Heart right ventricle (tissue), 16 donors: ENCODE measurements around the gene AHR. TPM values are rescaled to one million over a fixed set of nuclear protein-coding genes. Genes with fewer than 3 reads are reported as not detected.

Experiments used
- ATAC-seq, 8 donors: fragments of 200-7000 bp; cut with Tn5 transposase; one replicate each; pipeline ENCODE4 v1.9.1; 2020; ENCODE audit warnings: mild to moderate bottlenecking in 8 of 8, moderate library complexity in 8 of 8, moderate number of reproducible peaks in 1 of 8
- DNase-seq, 2 donors: peaks; one replicate each; pipeline ENCODE4 v3.0.0-alpha.2; 2020
- H3K27ac ChIP-seq, 10 donors: fragments of 200-600 bp; sonication (generic) in 2 of 10; one replicate each; pipeline versions ENCODE4 v1.5.0 to v1.8.0; 2020 to 2022; ENCODE audit warnings: mild to moderate bottlenecking in 3 of 10
- H3K27me3 ChIP-seq, 7 donors: fragments of 200-600 bp; one replicate each; pipeline ENCODE4 v1.8.0; 2021 to 2022; ENCODE audit warnings: mild to moderate bottlenecking in 2 of 7
- H3K36me3 ChIP-seq, 9 donors: fragments of 200-600 bp; sonication (generic) in 1 of 9; one replicate each; pipeline versions ENCODE4 v1.5.0 to v1.8.0; 2020 to 2022; ENCODE audit warnings: mild to moderate bottlenecking in 2 of 9
- H3K4me1 ChIP-seq, 9 donors: fragments of 200-600 bp; sonication (generic) in 1 of 9; one replicate each; pipeline versions ENCODE4 v1.5.0 to v1.8.0; 2020 to 2022; ENCODE audit warnings: mild to moderate bottlenecking in 4 of 9
- H3K4me3 ChIP-seq, 10 donors: fragments of 200-600 bp; sonication (generic) in 2 of 10; one replicate each; pipeline versions ENCODE4 v1.5.0 to v1.8.0; 2020 to 2022; ENCODE audit warnings: mild to moderate bottlenecking in 7 of 10, moderate library complexity in 2 of 10
- H3K9me3 ChIP-seq, 11 donors: fragments of 200-600 bp in 10 of 11; sonication (generic) in 2 of 11; one replicate each; pipeline versions ENCODE4 v1.5.0 to v1.8.0; 2013 to 2022; ENCODE audit warnings: mild to moderate bottlenecking in 2 of 11, control low read depth in 1 of 11, moderate library complexity in 1 of 11
- CTCF ChIP-seq, 9 donors: fragments of 200-600 bp; sonication (generic) in 2 of 9; IDR thresholded peaks; one replicate each; pipeline versions ENCODE4 v1.5.0 to v1.8.0; 2021 to 2022; ENCODE audit warnings: antibody characterized with exemption in 9 of 9, mild to moderate bottlenecking in 5 of 9, moderate library complexity in 1 of 9
- WGBS, 2 donors: extraction: QIAGEN DNeasy Blood & Tissue Kit; methylation state at CpG; one replicate each; pipeline ENCODE4 v1.1.7; 2013; ENCODE audit warnings: inconsistent platforms in 1 of 2; 5-methylcytosine and 5-hydroxymethylcytosine counted together
- intact Hi-C, 10 donors: fragments of 100-400 bp; cut with DNase I; formaldehyde crosslinking; loops; one replicate each; pipeline versions ENCODE4 v1.11.1 to v1.14.2; 2022
- polyA plus RNA-seq, 2 donors: library from polyadenylated mRNA; stranded (reverse); fragments of 200-250 nt; gene quantifications; one replicate each; pipeline ENCODE4 v1.2.3, GENCODE V29; 2013
- total RNA-seq, 10 donors: library from RNA; stranded (reverse); fragmentation: NEBNext Ultra II Directional in 3 of 10; extraction: Animal tissue kit (Norgen Biotek cat#: 25700) in 3 of 10; gene quantifications; one replicate each; pipeline versions ENCODE4 v1.2.1 to v1.2.4, GENCODE V29; 2021 to 2023
- donor health status: Arrhythmogenic right ventricular cardiomyopathy.
- donor health status: ischemic (EF 13 %, LVEDD 7.1; RV severe dilation, severe dysfunction).
- donor health status: healthy with polysubstance abuse.
- donor health status: DM: no; HTN: yes; CAD: no.
- donor health status: DM: no; HTN: no; CAD: no.
- donor health status: ischemic (EF 25% LVEDD 6.9; RV normal size, moderate dysfunction).
- donor health status: ischemic (EF 25% LVEDD 5.7; RV mildly dilated, moderate dysfunction).
- donor health status: healthy.
- donor health status: DM: yes; HTN: yes; CAD: no.
- donor health status: Ischemic cardiomyopathy.
- donor health status: ischemic (EF 35%, LVEDD 5.7; RV mildly dilated, moderate dysfunction).
- donor health status: nonischemic (EF 11% LVEDD 7.7; RV severe dilation, severe dysfunction).
- donor health status: DM: yes; HTN: yes; CAD: no.
- donor health status: PGD.
- donor health status: ischemic (EF 29% LVEDD 5.4; RV normal size, mild dysfunction).
- donor health status: nonischemic (EF 23%, LVEDD 6.1; RV moderate dilation, normal function).

The AHR gene
- total and polyA plus RNA-seq, 12 donors: 5.3 to 52.8 (median 33.0) TPM

GRCh38 chr7:17354473-17354872 is 56.0 kb downstream of the AHR start:
- H3K4me3 ChIP-seq: no peak overlapping the region
- intact Hi-C loops: no loop called here
- H3K4me1 ChIP-seq: no peaks in the 10 kb centered on the region
- H3K9me3 ChIP-seq: peaks cover 0 to 36% (median 5%) of the 10 kb centered on the region in 11 donors
- no peaks in the 10 kb centered on the region for H3K27me3 ChIP-seq
- H3K36me3 ChIP-seq: peaks cover 0 to 20% (median 0%) of the 10 kb centered on the region in 9 donors
- no peak for TF ChIP-seq CTCF (IDR thresholded peaks at IDR 0.05)
- ATAC-seq: no peak
- H3K27ac ChIP-seq: no peak overlapping the region
- 92 to 95% methylated on average over 6 of the region's 6 CpGs for WGBS, 2 donors
- DNase-seq: no peak

- no peak for DNase-seq
- H3K9me3 ChIP-seq: peaks cover 0 to 30% (median 3%) of the 10 kb centered on the region in 11 donors
- TF ChIP-seq CTCF (IDR thresholded peaks at IDR 0.05): no peak
- no peak for ATAC-seq
- no peaks in the 10 kb centered on the region for H3K4me1 ChIP-seq
- H3K4me3 ChIP-seq: no peak overlapping the region
- intact Hi-C loops: no loop called here
- peaks cover 0 to 18% (median 0%) of the 10 kb centered on the region in 9 donors for H3K36me3 ChIP-seq
- no peak overlapping the region for H3K27ac ChIP-seq
- no peaks in the 10 kb centered on the region for H3K27me3 ChIP-seq
Observed at GRCh38 chr7:17355050-17355449, 56.6 kb downstream of the AHR start.

GRCh38 chr7:17357952-17358351 is 59.5 kb downstream of the AHR start:
- no peak for TF ChIP-seq CTCF (IDR thresholded peaks at IDR 0.05)
- peaks cover 0 to 12% (median 0%) of the 10 kb centered on the region in 11 donors for H3K9me3 ChIP-seq
- no peak overlapping the region for H3K27ac ChIP-seq
- H3K36me3 ChIP-seq: peaks cover 0 to 12% (median 0%) of the 10 kb centered on the region in 9 donors
- ATAC-seq (no peak), DNase-seq (no peak)
- H3K4me1 ChIP-seq: no peaks in the 10 kb centered on the region
- no peak overlapping the region for H3K4me3 ChIP-seq
- intact Hi-C loops: no loop called here
- no peaks in the 10 kb centered on the region for H3K27me3 ChIP-seq
- 88 to 91% methylated on average over 2 of the region's 2 CpGs for WGBS, 2 donors

- Histone ChIP-seq H3K4me1 (no peaks in the 10 kb centered on the region), H3K4me3 (no peak overlapping the region), H3K36me3 (peaks cover 0 to 12% (median 0%) of the 10 kb centered on the region in 9 donors), H3K27me3 (no peaks in the 10 kb centered on the region), H3K27ac (no peak overlapping the region), H3K9me3 (peaks cover 0 to 12% (median 0%) of the 10 kb centered on the region in 11 donors)
- no peak for ATAC-seq
- no peak for TF ChIP-seq CTCF (IDR thresholded peaks at IDR 0.05)
- intact Hi-C loops: no loop called here
- DNase-seq: no peak
- 94 to 96% methylated on average over 6 of the region's 6 CpGs for WGBS, 2 donors
Observed at GRCh38 chr7:17359610-17360009, 61.2 kb downstream of the AHR start.
